HG02884 (cell line): ENCODE results near the gene ENOSF1.
A peak's percentile ranks its signal among the peaks of the same experiment; 100 is the strongest.
"Not testable (repeated sequence)": the region's sequence is repeated elsewhere in the genome, so short reads cannot be mapped to it uniquely, and the experiment has no call there.

Source experiments
- ATAC-seq: cut with Tn5 transposase; IDR thresholded peaks from one replicate; pipeline ENCODE4 v1.9.1; 2021; ENCODE audit warnings: mild to moderate bottlenecking, moderate library complexity; ENCODE audit not compliant: unreplicated experiment

Gene ENOSF1, protein sequence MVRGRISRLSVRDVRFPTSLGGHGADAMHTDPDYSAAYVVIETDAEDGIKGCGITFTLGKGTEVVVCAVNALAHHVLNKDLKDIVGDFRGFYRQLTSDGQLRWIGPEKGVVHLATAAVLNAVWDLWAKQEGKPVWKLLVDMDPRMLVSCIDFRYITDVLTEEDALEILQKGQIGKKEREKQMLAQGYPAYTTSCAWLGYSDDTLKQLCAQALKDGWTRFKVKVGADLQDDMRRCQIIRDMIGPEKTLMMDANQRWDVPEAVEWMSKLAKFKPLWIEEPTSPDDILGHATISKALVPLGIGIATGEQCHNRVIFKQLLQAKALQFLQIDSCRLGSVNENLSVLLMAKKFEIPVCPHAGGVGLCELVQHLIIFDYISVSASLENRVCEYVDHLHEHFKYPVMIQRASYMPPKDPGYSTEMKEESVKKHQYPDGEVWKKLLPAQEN

DNA sequence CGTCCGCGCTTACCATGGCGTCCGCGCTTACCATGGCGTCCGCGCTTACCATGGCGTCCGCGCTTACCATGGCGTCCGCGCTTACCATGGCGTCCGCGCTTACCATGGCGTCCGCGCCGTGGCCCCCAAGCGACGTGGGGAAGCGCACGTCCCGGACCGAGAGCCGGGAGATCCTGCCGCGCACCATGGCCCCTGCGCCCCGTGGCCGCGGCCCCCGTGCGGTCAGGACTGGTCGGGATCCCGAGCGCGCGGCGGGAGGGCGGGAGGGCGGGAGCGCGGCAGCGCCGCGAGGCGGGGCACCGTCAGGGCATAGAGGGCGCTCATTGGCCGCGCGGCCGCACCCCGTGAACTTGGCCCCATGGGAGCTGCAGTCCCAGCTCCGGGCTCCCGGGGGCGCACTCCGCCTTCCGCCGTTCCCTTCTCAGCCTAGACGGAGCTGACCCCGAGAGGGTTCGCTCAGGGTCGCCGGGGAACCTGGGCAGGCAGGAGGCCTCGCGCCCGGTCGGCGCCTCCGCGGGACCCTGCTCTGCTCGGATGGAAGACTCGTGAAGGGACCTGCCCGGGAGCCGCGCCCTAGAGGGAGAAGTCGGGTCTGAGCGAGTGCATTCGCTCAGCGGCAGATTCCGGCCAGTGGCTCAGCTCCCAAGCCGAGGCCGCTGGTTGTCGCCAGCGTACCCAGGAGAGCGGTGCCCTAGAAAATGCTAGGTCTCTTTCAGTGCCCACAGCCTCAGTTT, at the start of gene ENOSF1:
Gene ENOSF1, minus strand, starts transcription at position 230 of the 734 bp plus-strand sequence. Its CDS starts 43 bp downstream, at position 187.
- ATAC-seq, result peak; percentile 85

DNA sequence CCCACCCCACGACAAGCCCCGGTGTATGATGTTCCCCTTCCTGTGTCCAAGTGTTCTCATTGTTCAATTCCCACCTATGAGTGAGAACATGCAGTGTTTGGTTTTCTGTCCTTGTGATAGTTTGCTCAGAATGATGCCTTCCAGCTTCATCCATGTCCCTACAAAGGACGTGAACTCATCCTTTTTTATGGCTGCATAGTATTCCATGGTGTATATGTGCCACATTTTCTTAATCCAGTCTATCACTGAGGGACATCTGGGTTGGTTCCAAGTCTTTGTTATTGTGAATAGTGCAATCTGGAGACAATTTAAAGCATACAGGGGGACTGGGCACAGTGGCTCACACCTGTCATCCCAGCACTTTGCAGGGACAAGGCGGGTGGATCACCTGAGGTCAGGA, 47.4 kb upstream of the ENOSF1 start:
- not testable (repeated sequence) for ATAC-seq

DNA sequence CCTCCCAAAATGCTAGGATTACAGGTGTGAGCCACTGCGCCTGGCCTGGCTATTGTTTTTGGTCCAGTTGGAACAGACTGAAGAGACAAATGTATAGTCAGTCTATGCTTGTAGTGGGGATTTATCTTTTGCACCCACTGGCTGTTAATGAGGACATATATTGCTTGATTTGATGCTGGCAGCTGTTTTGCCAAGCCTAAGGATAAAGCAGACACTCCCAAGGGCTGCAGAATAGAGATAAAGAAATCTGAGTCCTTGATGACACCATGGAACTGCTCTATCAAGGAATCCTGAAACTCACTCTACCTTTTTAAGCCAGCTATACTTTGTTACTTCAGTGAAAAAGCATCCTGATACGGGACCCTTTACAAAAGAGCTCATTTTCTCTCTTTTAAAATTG, 43.1 kb upstream of the ENOSF1 start:
- no peak for ATAC-seq

DNA sequence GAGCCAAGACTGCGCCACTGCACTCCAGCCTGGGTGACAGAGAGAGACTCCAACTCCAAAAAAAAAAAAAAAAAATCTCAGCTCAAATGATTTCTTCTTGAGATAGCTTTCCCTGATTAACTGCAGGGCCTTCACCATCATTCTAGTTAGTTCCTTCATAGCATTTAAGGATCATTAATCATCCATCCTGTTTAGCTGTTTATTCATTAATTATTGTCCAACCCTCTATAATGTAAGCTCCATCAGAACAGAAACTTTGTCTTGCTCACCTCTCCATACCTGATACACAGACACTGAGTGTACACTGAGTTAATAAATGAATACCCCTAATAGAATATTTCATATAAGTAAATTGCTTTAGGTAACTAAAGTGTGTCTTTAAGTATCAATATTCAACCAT, 42.2 kb upstream of the ENOSF1 start:
- no peak for ATAC-seq

DNA sequence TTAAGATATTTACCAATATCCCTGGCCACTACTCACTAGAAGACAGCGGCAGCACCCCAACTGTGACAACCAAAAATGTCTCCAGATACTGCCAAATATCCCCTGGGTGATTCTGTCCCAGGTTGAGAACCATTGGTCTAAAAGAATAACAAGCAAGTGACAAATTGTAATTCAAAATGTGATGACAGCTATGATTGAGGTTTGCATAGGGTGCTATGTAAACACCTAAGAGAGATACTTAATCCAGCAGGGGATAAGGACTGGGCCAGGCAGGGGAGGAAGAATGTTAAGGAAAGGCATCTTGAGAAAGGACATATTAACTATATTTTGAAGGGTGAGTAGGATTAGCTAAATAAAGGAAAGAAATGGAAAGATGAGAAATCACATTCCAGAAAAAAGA, 38.0 kb upstream of the ENOSF1 start:
- ATAC-seq, result no peak

DNA sequence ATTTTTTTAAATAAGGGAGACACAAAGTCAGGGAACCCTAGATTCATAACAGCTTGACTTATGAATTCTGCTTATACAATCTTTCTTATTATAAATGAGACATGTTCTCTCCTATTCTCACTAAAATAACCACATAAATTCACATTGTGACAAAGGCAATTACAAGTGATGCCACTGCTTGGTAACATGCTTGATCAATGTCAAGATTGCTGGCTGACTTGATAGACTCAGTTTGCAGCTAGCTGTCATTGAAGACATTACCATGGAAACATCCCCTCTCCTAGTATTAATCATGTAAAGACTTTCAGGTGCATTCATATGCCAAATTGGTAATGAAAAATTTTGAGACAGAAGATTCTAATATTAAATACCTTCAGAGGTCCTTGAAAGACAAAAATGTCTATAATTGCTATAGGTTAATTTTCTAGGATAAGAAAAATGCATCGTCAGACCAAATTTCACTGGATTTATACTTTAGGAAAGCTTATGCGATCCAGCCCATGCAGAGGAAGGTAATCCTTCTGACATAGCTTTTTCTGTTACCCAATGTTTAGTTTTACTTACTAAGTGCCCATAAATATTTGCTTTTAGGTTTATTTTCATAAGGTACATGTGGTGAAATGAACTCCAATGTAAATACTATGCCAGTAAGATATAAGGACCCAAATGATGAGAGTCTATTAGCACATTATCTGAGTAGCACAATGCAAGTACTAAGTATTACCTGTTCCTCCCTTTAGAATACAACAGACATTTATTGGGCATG, 32.6 kb upstream of the ENOSF1 start:
- no peak for ATAC-seq

DNA sequence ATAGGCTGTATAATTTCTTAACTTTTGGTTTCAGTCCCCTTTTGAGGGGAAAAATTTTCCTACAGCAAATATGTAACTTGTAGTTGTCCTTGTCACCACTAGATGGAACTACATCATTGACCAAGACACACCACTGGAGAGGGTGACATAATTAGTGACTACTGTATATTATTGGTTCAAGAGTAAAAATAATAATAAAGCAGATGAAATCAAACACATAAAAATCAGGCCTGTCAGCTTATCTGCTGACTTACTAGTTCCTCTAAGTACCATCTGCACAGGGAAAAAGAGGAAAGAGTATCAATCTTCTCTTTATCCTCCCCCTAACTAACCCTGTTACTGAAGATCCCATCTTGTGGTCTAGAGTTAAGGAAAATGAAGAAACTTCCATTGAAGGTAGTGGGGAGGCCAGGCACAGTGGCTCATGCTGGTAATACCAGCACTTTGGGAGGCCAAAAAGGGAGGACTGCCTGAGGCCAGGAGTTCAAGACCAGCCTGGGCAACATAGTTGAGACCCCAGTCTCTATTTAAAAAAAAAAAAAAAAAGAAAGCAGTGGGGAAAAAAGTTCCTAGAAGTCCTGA, 29.6 kb upstream of the ENOSF1 start:
- peak; percentile 89 for ATAC-seq

DNA sequence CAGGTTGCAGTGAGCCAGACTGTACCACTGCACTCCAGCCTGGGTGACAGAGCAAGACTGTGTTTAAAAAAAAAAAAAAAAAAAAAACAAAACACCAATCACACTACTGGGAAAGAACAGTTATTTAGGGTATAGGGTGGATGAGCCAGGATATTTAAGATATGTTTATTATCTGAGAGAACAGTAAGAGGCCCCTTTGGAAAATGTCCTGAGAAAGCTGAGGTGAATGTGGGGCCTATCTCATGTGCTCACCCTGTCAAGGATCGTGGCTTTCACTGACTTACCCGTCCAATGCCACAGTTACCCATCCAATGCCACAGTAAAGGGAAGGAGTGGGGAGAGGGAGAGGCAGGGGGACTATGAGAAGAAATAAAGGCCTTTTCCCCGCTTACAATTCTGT, 19.9 kb upstream of the ENOSF1 start:
- ATAC-seq, result no peak

DNA sequence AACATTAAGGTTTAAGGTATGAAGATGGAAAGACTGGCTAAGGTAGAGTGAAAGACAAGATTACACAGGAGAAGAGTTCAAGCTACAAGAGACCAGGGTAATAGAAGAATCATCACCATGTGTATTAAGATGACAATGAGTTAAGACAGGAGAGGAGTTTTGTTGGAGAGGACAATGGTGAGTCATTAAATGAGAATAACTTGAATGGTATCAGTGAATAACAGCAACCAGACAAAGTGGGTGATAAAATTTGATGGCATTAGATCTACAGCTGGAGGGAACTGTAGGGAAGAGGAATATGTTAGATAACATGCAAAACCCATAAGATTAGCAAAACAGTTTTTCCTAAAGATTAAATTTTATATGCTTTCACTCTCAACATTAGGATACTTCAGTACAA, 18.8 kb upstream of the ENOSF1 start:
- ATAC-seq, result no peak

DNA sequence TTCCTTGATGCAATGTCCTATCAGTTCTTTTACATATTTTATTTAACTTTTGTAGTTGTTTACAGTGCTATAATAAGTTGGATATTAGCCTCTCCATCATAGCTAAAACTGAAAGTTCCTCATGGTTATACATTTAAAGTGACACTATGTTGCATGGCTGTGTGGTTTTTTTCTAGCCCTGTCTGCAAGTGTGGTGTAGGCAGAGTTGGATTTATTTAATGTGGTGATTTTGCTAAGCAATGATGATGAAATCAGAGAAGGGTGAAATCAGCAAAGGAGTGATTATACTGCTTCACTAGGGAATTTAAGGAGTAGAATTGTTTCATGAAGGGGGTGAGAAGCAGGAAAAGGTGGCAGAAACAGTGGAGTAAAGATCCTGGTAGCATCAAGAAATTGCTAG, 18.3 kb upstream of the ENOSF1 start:
- ATAC-seq, result no peak

DNA sequence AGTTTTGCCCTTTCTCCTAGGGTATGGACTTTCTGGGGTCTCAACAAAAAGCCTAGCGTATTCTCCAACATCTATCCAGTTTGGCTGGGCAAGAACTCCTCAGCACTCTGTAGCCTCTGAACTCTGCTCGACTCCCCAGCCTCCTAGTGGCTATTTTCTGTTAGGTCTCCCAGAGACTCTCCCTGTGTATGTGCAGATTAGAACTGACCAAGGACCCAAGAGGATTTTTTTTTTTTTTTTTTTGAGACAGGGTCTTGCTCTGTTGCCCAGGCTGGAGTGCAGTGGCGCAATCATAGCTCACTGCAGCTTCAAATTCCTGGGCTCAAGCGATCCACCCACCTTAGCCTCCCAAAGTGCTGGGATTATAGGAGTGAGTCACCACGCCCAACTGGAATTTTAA, 17.7 kb upstream of the ENOSF1 start:
- not testable (repeated sequence) for ATAC-seq

DNA sequence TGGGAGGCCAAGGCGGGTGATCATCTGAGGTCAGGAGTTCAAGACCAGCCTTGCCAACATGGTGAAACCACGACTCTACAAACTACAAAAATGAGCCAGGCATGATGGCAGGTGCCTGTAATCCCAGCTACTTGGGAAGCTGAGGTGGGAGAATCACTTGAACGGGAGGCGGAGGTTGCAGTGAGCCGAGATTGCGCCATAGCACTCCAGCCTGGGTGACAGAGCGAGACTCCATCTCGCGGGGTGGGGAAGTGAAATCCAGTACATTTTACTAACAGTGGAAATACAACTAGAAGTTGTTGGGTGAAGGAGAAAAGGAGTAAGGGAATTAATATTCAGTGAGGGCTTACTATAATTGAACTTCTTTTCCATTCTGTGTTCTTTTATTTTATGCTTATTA, 13.2 kb upstream of the ENOSF1 start:
- no peak for ATAC-seq

DNA sequence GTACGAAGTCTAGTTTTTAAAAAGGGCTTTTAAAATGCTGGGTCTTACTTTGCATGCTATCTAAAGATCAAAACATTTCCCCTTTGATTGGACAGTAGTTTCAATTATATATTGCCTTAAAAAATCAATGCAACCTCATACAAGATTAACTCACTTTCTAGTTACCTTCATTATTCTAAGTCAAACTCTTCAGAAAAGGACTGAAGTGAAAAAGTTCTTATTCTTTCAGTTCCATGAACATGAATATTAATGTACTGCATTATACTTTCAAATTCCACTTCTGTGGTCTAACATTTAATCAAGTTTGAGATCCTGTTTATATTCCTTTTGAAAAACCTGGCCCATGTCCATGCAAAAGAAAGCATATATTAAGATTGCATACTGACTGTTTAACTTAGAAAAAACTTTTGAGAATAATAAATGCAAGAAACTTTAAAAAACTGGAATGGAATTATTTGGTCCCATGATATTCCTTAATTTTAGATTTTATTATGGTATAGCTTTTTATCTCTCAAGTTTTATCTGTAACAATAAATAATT, 11.2 kb upstream of the ENOSF1 start:
- no peak for ATAC-seq

DNA sequence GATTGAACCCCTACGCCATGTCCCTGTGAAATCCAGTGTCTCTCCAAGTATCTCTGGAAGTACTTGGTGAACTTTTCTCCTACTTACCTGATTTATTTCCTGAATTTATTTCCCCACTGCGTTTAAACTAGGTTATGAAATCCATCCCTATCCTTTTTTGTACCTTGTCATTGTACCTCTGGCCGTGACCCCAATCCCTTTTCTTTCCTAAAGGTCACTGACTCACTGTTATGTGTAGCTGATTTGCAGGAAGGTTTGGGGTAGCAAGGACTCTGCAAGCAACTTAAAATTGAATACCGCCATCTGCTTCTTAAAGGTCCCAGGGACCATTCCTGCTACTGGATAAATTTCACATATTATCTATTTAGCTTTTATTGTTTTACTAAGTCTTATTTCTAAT, 4.6 kb upstream of the ENOSF1 start:
- ATAC-seq, result no peak

DNA sequence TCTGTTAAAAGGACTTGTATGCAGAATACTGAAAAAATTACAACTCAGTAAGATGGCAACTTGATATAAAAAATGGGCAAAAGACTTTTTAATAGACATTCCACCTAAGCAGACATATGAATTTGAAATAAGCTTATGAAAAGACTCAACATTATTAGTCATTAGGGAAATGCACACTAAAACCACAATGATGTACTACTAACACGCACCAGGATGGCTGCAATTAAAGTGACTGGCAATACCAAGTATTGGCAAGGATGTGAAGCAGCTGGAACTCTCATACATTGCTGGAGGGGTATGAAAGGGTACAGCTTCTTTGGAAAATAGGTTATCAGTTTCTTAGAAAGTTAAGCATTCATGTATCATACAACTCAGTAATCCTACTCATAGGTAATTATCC, 3.2 kb upstream of the ENOSF1 start:
- no peak for ATAC-seq

DNA sequence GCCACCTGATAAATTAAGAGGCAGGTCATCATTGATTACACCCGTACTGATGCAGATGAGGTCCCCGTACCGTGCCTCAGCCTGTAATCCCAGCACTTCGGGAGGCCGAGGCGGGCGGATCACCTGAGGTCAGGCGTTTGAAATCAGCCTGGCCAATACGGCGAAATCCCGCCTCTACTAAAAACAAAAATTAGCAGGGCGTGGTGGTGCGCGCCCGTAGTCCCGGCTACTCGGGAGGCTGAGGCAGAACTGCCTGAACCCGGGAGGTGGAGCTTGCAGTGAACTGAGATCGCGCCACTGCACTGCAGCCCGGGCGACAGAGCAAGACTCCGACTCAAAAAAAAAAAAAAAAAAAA, 683 bp upstream of the ENOSF1 start:
- ATAC-seq, result no peak

DNA sequence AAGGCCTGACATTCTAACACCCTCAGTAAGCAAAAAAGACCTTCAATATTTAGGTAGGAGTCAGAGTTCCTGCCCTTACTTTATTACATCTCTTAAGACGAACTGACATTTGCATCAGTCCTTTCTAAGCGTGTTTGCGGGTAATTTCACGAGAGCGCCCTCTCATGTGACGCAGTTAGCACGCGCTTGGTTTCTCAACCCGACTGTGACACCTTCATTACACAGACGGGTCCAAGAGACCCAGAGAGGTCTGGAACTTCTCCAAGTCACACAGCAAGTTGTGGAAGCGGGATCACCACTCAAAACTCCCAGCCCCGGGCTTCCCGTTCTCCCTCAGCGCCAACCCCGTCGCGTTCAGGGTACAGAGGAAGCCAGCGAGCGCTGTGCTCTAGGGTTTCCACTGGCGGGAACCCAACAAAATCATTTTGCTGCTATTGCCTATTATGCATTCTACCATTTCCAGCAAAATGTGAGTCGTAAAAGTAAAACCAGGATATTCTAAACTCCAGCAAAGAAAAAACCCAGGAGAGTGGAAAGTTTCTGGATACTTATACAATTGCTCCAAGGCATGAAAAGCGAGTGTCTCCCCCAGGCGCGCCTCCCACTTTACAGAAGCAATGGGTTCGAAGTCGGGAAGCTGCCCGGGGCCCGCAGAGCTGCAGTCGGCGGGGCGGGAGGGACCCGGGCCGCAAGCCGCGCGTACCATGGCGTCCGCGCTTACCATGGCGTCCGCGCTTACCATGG, 601 bp downstream of the ENOSF1 start:
- ATAC-seq, result peak; percentile 63

DNA sequence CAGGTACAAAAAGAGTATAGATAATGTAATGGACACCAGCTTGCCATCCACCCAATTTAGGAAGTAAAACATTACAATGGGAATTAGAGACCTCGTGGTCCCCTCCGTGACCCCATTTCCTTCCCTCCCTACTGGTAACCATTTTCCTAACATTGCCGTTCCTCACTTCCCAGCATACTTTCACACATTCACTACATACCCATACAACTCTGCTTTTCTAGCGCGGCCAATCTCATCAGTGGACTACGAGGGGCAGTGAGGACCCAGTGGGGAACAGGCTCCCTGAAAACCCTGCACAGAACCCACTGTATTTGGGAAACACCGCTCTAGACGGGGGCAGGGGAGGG, 1.1 kb downstream of the ENOSF1 start:
- no peak for ATAC-seq

DNA sequence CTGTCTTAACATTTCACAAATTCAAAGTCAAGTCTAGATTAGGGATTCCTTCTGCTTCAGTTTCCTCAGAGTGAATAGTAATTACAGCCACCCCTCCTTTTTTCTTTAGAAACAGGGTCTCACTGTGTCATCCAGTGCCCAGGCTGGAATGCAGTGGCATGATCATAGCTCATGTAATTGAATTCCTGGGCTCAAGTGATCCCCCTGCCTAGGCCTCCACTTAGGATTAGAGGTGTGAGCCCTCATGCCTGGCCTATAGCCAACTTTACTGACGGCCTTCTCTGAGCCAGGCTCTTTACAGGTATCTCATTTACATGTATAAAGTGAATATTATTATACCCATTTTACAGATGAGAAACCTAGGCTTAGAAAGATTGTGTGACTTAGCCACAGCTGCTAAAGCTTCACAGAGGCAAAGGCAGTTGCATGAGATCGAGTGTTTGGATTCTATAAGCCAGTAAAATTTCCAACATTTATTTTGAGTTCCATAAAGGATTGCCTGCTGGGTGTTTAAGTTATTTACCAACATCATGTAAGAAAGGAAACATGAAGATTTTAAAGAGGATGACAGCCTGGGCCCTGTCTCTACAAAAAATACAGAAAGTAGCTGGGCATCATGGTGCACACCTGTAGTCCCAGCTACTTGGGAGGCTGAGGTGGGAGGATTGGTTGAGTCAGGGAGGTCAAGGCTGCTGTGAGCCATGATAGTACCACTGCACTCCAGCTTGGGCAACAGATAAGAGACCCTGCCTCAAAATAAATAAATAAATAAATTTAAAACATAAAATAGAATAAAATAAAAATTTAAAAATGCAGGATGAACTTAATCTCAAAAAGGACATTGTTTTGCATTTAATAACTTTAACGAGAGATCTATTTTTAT, 1.8 kb downstream of the ENOSF1 start:
- ATAC-seq, result no peak
